Gastroesophageal sphincter (tissue), 4 donors: ENCODE data around the gene PDZD2. TPM values are rescaled to one million over a fixed set of nuclear protein-coding genes. Genes with fewer than 3 reads are reported as not detected.

Experiments used
- ATAC-seq: fragments of 150-250 bp; one replicate; pipeline ENCODE4 v1.9.1; 2016; ENCODE audit warnings: mild to moderate bottlenecking, moderate library complexity
- H3K27ac ChIP-seq, 4 donors: fragments of 200-600 bp; sonication (generic) in 3 of 4; 1 replicate in 3 of 4; 2 replicates in 1 of 4; pipeline ENCODE4 v1.5.1; 2016 to 2019
- H3K27me3 ChIP-seq: fragments of 200-600 bp; sonication (generic); one replicate; pipeline ENCODE4 v1.5.1; 2019
- H3K36me3 ChIP-seq, 2 donors: fragments of 200-600 bp; sonication (generic); one replicate each; pipeline ENCODE4 v1.5.1; 2019; ENCODE audit warnings: control low read depth in 1 of 2
- H3K4me1 ChIP-seq, 3 donors: fragments of 200-600 bp; sonication (generic); 1 replicate in 2 of 3; 2 replicates in 1 of 3; pipeline ENCODE4 v1.5.1; 2016 to 2019; ENCODE audit warnings: control low read depth in 2 of 3
- H3K4me3 ChIP-seq, 2 donors: fragments of 200-600 bp; sonication (generic); one replicate each; pipeline ENCODE4 v1.5.1; 2019; ENCODE audit warnings: mild to moderate bottlenecking in 1 of 2, moderate library complexity in 1 of 2
- H3K9me3 ChIP-seq, 3 donors: fragments of 200-600 bp; sonication (generic); one replicate each; pipeline ENCODE4 v1.5.1; 2017 to 2019; ENCODE audit warnings: control low read depth in 2 of 3
- EP300 ChIP-seq: sonication (generic); formaldehyde crosslinking; IDR thresholded peaks from one replicate; pipeline ENCODE4 v1.6.1; 2017; ENCODE audit warnings: antibody characterized with exemption, mild to moderate bottlenecking
- POLR2A ChIP-seq, 2 donors: fragments of 450-650 bp; IDR thresholded peaks; one replicate each; pipeline ENCODE4 v1.6.1; 2017; ENCODE audit warnings: antibody characterized with exemption in 2 of 2, mild to moderate bottlenecking in 2 of 2, moderate library complexity in 1 of 2
- POLR2AphosphoS5 ChIP-seq: sonication (generic); formaldehyde crosslinking; IDR thresholded peaks from one replicate; pipeline ENCODE4 v1.6.1; 2017; ENCODE audit warnings: antibody characterized with exemption
- WGBS, 2 donors: methylation state at CpG; one replicate each; pipeline ENCODE4 v1.1.5; 2018; ENCODE audit warnings: low coverage in 1 of 2; 5-methylcytosine and 5-hydroxymethylcytosine counted together
- total RNA-seq, 4 donors: library from RNA; depleted of rRNA; stranded (reverse); fragments of >200 nt; gene quantifications; one replicate each; pipeline ENCODE4 v1.1.0, GENCODE V29; 2016
- TF ChIP-seq, protein P1 (sequence below), 4 experiments: fragments of 200-600 bp in 2 of 4; fragments of 450-650 bp in 2 of 4; sonication (generic) in 1 of 4; IDR thresholded peaks; one replicate each; pipeline ENCODE4 v1.5.1; 2017 to 2019; ENCODE audit warnings: antibody characterized with exemption in 4 of 4, mild to moderate bottlenecking in 2 of 4, moderate library complexity in 2 of 4

The PDZD2 gene
- total RNA-seq, 4 donors from 2014 or later, result 8.6 to 19.4 (median 14.0) TPM

DNA sequence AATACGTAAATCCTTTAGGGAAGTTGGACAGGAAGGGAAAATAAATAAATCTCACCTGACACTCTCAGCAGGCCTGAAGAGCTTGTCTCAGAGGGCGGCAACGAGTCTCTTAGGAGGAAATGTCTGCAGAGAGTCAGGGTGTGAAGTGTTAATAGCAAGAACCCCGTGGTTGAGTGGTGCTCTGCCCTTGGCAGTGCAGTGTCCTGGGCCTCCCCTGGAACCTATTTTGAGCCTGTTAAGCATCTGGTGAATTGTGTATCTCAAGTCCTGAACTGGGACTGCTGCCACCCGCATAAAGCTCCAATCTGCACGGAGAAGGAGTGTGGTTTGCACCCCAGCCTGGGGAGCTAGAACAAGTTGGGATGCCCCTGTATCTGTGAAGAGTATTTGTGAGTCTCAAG lies 323.4 kb downstream of the PDZD2 start:
- 50% methylated on average over 4 of the region's 6 CpGs; no CpG with 5 or more reads in 1 of the 2 donors for WGBS, 2 donors
- peaks cover 0 to 25% (median 9%) of the 10 kb centered on the region in 3 donors for H3K4me1 ChIP-seq
- H3K27ac ChIP-seq, result peak overlapping the region in 3 of 4 donors; percentile 34 to 53 (median 46)
- ATAC-seq, result no peak
- H3K27me3 ChIP-seq, result no peaks in the 10 kb centered on the region
- H3K9me3 ChIP-seq, result no peaks in the 10 kb centered on the region
- TF ChIP-seq POLR2AphosphoS5 (no peak), POLR2A (IDR thresholded peaks at IDR 0.05) (no peak)
- TF ChIP-seq, protein P1, sequence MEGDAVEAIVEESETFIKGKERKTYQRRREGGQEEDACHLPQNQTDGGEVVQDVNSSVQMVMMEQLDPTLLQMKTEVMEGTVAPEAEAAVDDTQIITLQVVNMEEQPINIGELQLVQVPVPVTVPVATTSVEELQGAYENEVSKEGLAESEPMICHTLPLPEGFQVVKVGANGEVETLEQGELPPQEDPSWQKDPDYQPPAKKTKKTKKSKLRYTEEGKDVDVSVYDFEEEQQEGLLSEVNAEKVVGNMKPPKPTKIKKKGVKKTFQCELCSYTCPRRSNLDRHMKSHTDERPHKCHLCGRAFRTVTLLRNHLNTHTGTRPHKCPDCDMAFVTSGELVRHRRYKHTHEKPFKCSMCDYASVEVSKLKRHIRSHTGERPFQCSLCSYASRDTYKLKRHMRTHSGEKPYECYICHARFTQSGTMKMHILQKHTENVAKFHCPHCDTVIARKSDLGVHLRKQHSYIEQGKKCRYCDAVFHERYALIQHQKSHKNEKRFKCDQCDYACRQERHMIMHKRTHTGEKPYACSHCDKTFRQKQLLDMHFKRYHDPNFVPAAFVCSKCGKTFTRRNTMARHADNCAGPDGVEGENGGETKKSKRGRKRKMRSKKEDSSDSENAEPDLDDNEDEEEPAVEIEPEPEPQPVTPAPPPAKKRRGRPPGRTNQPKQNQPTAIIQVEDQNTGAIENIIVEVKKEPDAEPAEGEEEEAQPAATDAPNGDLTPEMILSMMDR (IDR thresholded peaks at IDR 0.05), result no peak
- no peak overlapping the region for H3K4me3 ChIP-seq
- H3K36me3 ChIP-seq, result no peaks in the 10 kb centered on the region

DNA sequence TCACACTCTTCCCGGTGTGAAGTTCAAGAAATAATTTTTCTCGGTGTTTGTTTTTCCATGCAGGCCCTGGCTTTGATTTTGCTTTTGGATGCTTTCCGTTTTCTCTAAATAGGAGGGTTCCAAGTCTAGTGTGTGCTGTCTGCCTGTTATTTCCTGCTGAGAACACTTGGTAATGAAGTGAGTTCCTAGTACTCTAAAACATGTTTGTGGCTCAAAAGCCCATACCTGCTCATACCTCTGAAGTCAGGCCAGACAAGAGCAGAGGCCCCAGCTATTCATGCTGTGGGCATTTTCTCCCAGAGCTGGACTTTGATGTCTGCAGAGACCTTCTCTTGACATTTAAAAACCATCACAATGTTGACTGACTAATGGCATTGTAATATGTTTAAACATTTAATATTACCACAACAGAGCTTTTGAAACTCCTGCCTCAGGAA lies 324.0 kb downstream of the PDZD2 start:
- peak overlapping the region in 3 of 4 donors; percentile 34 to 53 (median 46) for H3K27ac ChIP-seq
- TF ChIP-seq POLR2AphosphoS5 (no peak), EP300 (no peak), POLR2A (IDR thresholded peaks at IDR 0.05) (no peak)
- TF ChIP-seq, protein P1 (IDR thresholded peaks at IDR 0.05), result no peak
- H3K9me3 ChIP-seq, result no peaks in the 10 kb centered on the region
- WGBS, 2 donors, result 6 to 19% methylated on average over 3 of the region's 3 CpGs
- H3K27me3 ChIP-seq, result no peaks in the 10 kb centered on the region
- H3K36me3 ChIP-seq, result no peaks in the 10 kb centered on the region
- peaks cover 0 to 25% (median 9%) of the 10 kb centered on the region in 3 donors for H3K4me1 ChIP-seq
- no peak for ATAC-seq
- H3K4me3 ChIP-seq, result no peak overlapping the region

DNA sequence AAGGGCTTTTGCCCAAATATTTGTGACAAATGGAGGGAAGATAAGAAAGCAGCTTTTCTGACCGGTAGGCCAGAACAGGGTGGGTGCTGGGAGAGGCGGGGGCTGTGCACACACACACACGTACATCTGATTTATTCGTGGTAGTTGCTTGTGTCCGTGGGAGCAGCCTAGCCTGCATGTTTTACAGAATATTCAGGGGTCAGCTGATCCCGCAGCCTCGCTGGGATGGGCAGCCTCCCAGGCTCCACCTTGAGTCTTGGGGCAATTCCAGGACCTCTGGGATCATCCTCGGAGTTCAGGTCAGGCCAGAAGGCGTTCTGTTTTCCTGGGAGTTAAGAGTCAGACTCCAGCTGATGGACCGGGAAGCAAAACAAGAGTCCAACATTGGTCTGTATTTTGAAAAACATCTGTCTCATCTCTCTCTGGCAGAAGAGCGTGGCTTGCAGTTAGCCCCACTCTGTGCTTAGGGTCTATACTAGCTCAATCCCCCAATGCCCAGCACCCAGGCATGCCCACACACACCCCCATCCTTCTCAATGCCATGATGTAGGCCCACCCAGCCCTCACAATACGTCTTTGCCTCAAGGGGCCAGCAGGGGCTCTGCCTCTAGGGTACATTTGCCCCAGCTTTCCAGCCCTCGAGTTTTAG lies 324.6 kb downstream of the PDZD2 start:
- peak overlapping the region in 3 of 4 donors; percentile 34 to 53 (median 46) for H3K27ac ChIP-seq
- H3K9me3 ChIP-seq, result no peaks in the 10 kb centered on the region
- H3K4me1 ChIP-seq, result peaks cover 0 to 25% (median 9%) of the 10 kb centered on the region in 3 donors
- H3K4me3 ChIP-seq, result no peak overlapping the region
- no peaks in the 10 kb centered on the region for H3K27me3 ChIP-seq
- no peak for ATAC-seq
- no peaks in the 10 kb centered on the region for H3K36me3 ChIP-seq
- WGBS, 2 donors, result 43 to 83% methylated on average over 4 to 12 of the region's 13 CpGs
- TF ChIP-seq EP300, result no peak
- no peak for TF ChIP-seq POLR2A (IDR thresholded peaks at IDR 0.05)
- TF ChIP-seq, protein P1 (IDR thresholded peaks at IDR 0.05), result no peak
- TF ChIP-seq POLR2AphosphoS5, result no peak

DNA sequence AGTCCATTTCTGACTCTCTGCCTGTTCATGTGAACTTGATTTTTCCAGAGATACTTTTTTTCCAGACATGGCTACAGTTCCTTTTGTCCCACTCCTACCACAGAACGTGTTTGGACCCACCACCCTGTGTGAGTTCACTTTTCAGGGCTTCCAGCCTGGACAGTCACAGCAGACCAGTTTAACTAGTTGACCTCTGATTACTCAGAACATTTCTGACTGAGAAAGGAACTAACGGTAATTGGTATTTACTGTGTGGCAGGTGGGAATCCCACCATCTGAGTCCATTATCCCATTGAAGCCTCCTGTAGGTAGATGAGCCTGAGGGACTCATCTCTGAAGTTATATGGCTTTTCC lies 325.1 kb downstream of the PDZD2 start:
- no peak for ATAC-seq
- Histone ChIP-seq H3K27me3 (no peaks in the 10 kb centered on the region), H3K9me3 (no peaks in the 10 kb centered on the region), H3K4me3 (no peak overlapping the region), H3K36me3 (no peaks in the 10 kb centered on the region), H3K27ac (peak overlapping the region in 2 of 4 donors; percentile 46 to 53), H3K4me1 (peaks cover 0 to 25% (median 9%) of the 10 kb centered on the region in 3 donors)
- no peak for TF ChIP-seq POLR2AphosphoS5
- WGBS, 2 donors, result 60% methylated on average over 1 of the region's 2 CpGs

DNA sequence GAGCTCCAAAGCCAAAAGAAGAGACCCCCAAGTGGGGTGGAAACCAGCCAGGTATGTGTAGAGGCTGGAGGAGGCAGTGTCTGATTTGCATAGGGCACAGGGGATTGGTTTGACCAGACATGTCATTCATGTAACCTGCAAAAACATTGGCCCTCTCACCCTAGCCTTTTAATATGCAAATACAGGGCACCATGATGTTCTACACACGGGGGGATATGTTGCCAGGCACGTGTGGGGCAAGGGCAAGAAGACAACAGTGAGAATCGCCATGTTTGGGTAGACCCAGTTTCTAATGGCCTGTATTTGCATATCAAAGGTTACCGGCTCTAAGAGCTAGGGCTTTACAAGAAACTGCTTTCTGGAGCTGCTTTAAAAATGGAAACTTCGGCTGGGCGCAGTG lies 326.3 kb downstream of the PDZD2 start:
- H3K27ac ChIP-seq, result no peak overlapping the region
- H3K9me3 ChIP-seq, result no peaks in the 10 kb centered on the region
- H3K4me3 ChIP-seq, result no peak overlapping the region
- no peaks in the 10 kb centered on the region for H3K36me3 ChIP-seq
- TF ChIP-seq, protein P1 (IDR thresholded peaks at IDR 0.05), result no peak
- TF ChIP-seq POLR2A (IDR thresholded peaks at IDR 0.05), result no peak
- TF ChIP-seq POLR2AphosphoS5, result no peak
- TF ChIP-seq EP300, result no peak
- ATAC-seq, result no peak
- no peaks in the 10 kb centered on the region for H3K27me3 ChIP-seq
- 92% methylated on average over 6 of the region's 6 CpGs; no CpG with 5 or more reads in 1 of the 2 donors for WGBS, 2 donors
- peaks cover 0 to 25% (median 9%) of the 10 kb centered on the region in 3 donors for H3K4me1 ChIP-seq
